GM13976 (cell line): ENCODE measurements around the gene GPC6.

Experiments
- DNase-seq: peaks from one replicate; pipeline ENCODE4 v3.0.0; 2012; ENCODE audit warnings: low spot score
- in situ Hi-C: fragments of 300-500 bp; cut with MboI; formaldehyde crosslinking; loops from one replicate; pipeline ENCODE4 v1.12.0; 2022; ENCODE audit warnings: low sequenced_read_pairs, mixed read lengths, inconsistent platforms; ENCODE audit not compliant: unreplicated experiment
- TF ChIP-seq, protein P1 (sequence below): IDR thresholded peaks from 2 replicates; pipeline ENCODE4 v1.5.1; 2012; ENCODE audit warnings: borderline replicate concordance, mild to moderate bottlenecking; ENCODE audit not compliant: insufficient read depth; ENCODE audit errors: extremely low read depth, missing control alignments, control extremely low read depth

Gene GPC6

GRCh38 chr13:94217370-94217769 lies 990.8 kb downstream of the GPC6 start:
- TF ChIP-seq, protein P1, sequence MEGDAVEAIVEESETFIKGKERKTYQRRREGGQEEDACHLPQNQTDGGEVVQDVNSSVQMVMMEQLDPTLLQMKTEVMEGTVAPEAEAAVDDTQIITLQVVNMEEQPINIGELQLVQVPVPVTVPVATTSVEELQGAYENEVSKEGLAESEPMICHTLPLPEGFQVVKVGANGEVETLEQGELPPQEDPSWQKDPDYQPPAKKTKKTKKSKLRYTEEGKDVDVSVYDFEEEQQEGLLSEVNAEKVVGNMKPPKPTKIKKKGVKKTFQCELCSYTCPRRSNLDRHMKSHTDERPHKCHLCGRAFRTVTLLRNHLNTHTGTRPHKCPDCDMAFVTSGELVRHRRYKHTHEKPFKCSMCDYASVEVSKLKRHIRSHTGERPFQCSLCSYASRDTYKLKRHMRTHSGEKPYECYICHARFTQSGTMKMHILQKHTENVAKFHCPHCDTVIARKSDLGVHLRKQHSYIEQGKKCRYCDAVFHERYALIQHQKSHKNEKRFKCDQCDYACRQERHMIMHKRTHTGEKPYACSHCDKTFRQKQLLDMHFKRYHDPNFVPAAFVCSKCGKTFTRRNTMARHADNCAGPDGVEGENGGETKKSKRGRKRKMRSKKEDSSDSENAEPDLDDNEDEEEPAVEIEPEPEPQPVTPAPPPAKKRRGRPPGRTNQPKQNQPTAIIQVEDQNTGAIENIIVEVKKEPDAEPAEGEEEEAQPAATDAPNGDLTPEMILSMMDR = no peak
- in situ Hi-C loops = no loop called here
- no peak for DNase-seq

GRCh38 chr13:94218537-94218936 lies 991.9 kb downstream of the GPC6 start:
- TF ChIP-seq, protein P1 = no peak
- DNase-seq = no peak
- in situ Hi-C loops = no loop called here

DNA sequence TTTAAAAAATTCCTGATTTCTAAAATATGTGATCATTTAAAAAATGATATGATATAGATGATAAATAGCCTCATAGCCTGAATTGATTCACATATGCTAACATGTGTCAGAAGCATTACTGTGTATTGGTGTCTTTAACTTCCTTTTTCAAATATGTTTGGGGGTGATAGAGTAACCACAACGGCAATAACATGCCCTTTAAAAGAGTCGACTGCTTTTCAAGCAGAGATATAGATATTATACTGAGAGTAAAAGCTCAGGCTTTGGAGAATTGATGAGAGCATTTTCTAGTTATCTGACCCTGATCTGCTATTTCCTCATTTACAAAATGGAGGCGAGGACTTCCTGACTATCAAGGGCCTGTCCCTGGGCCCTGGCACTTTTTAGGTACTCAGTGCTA lies 992.3 kb downstream of the GPC6 start:
- in situ Hi-C loops = no loop called here
- DNase-seq = no peak
- TF ChIP-seq, protein P1 = no peak

- in situ Hi-C loops = no loop called here
- DNase-seq = no peak
- TF ChIP-seq, protein P1 = no peak
Observed at GRCh38 chr13:94224670-94225069, 998.1 kb downstream of the GPC6 start.

GRCh38 chr13:94227255-94227879 lies 1000.8 kb downstream of the GPC6 start:
- in situ Hi-C loops = no loop called here
- TF ChIP-seq, protein P1 = no peak
- no peak for DNase-seq

GRCh38 chr13:94228763-94229162 lies 1002.2 kb downstream of the GPC6 start:
- in situ Hi-C loops = no loop called here
- TF ChIP-seq, protein P1 = no peak
- DNase-seq = no peak
